GM23248 (cell line): Measurements from ENCODE around the gene ZNF205.

ENCODE experiments used
- EZH2 ChIP-seq: fragments of 200-600 bp; sonication (generic); IDR thresholded peaks from 2 replicates; pipeline ENCODE4 v1.6.1; 2018; ENCODE audit warnings: antibody characterized with exemption, mild to moderate bottlenecking; ENCODE audit not compliant: insufficient read depth, poor library complexity, severe bottlenecking
- EZH2phosphoT487 ChIP-seq: fragments of 200-600 bp; sonication (generic); IDR thresholded peaks from 2 replicates; pipeline ENCODE4 v1.6.1; 2018; ENCODE audit warnings: antibody characterized with exemption, moderate library complexity, mild to moderate bottlenecking, low read depth; ENCODE audit not compliant: insufficient read depth

DNA sequence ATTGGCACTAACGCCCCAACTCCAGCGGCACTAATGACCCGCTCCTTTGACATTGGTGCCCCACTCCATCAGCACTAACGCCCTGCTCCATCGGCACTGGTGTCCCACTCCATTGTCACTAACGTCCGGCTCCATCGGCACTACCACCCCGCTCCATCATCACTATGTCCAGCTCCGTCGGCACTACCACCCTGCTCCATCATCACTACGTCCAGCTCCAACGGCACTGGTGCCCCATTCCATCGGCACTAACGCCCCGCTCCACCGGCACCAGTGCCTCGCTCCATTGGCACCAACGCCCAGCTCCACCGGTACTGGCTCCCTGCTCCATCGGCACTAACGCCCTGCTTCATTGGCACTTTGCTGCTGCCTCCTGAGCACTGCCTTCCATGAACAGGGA is 29.9 kb downstream of the ZNF205 start:
- TF ChIP-seq EZH2, result no peak
- TF ChIP-seq EZH2phosphoT487, result no peak
